UCSD-AML1 (cell line): ENCODE results near the gene C5AR2.
A peak's percentile ranks its signal among the peaks of the same experiment; 100 is the strongest.
"Not testable (repeated sequence)": the region's sequence is repeated elsewhere in the genome, so short reads cannot be mapped to it uniquely, and the experiment has no call there.

Experiments
- DNase-seq: peaks from one replicate; lab custom pipeline; 2025; ENCODE audit not compliant: unreplicated experiment; lab: John Stamatoyannopoulos, UW

Gene C5AR2

GRCh38 chr19:47383890-47384289 lies 51.9 kb downstream of the C5AR2 start:
- not testable (repeated sequence) for DNase-seq

DNA sequence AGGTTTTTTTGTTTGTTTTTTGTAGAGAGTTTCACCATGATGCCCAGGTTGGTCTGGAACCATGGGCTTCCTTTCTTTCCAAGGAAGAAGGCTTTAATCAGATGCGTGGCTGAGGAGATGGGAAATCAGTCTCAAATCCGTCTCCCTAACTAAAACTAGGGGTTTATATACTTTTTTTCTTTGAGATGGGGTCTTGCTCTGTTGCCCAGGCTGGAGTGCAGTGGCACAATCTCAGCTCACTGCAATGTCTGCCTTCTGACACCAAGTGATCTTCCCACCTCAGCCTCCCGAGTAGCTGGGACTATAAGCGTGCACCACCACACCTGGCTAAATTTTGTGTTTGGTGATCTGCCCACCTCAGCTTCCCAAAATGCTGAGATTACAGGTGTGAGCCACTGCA lies 52.6 kb downstream of the C5AR2 start:
- DNase-seq, result not testable (repeated sequence)

DNA sequence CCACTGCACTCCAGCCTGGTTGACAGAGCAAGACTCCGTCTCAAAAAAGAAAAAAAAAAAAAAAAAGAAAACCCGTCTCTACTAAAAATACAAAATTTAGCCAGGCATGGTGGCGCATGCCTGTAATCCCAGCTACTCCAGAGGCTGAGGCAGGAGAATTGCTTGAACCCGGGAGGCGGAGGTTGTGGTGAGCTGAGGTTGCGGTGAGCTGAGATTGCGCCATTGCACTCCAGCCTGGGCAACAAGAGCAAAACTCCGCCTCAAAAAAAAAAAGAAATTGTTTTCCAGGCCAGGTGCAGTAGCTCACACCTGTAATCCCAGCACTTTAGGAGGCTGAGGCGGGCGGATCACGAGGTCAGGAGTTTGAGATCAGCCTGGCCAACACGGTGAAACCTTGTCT lies 54.6 kb downstream of the C5AR2 start:
- DNase-seq, result not testable (repeated sequence)

- DNase-seq, result not testable (repeated sequence)
These were observed 55.6 kb downstream of the C5AR2 start for GRCh38 chr19:47387623-47388022.

GRCh38 chr19:47388721-47389120 lies 56.7 kb downstream of the C5AR2 start:
- not testable (repeated sequence) for DNase-seq

DNA sequence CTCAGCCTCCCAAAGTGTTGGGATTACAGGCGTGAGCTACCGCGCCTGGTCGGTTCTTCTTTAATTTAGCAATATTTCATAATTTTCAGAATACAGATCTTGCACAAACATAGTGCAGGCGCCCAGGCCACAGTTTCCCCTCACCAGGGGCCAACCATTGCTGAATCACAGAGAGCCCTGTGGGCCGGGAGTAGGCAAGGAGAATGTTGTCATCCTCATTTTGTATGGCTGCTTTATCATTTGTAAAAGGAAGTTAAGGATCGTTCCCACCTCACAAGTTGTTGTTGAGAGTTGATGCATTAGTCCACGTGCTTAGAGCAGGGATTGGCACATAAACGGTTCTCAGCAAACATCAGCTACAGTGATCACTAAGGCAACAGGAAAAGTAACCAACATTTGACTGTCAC lies 57.2 kb downstream of the C5AR2 start:
- DNase-seq, result no peak

- no peak for DNase-seq
These were observed 58.8 kb downstream of the C5AR2 start for GRCh38 chr19:47390533-47391488.

DNA sequence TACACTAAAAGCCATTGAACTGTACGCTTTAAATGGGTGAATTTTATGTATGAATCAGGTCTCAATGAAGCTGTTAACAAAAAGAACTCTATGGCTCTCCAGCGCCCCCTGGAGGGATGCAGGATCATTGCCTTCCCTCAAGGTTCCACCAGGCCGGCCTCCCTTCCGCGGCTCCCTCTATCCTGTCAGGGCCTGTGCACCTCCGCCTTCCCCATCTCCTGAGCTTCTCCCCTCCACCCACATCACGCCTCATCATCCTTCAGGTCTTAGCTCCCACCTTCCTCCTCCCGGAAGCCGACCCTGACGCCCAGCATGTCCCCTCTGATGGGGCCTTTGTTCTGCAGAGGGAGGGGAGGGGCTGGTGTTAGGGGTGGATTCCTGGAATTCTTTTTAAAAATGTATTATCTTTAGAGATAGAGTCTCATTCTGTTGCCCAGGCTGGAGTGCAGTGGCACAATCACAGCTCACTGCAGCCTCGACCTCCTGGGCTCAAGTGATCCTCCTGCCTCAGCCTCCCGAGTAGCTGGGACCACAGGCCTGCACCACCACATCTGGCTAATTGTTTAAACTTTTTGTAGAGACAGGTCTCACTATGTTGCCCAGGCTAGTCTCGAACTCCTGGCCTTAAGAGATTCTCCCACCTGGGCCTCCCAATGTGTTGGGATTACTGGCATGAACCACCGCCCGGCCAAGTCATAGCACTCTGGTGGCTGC lies 59.7 kb downstream of the C5AR2 start:
- DNase-seq, result peak; percentile 70
